H1 (cell line): Measurements from ENCODE around the gene DLK1. TPM values are rescaled to one million over a fixed set of nuclear protein-coding genes. Genes with fewer than 3 reads are reported as not detected.

Source experiments
- CTCF ChIA-PET: fragments of 300-600 bp; sonication (Branson Sonifier 250); formaldehyde crosslinking; loops from one replicate; lab custom pipeline; 2021; ENCODE audit not compliant: partially characterized antibody; lab: Charles Lee
- POLR2A ChIA-PET: fragments of 300-600 bp; sonication (Branson Sonifier 250); formaldehyde crosslinking; loops from one replicate; lab custom pipeline; 2021; ENCODE audit warnings: inconsistent platforms; ENCODE audit not compliant: partially characterized antibody; lab: Charles Lee
- DNase-seq, 2 experiments: peaks; one replicate each; pipeline versions ENCODE4 v3.0.0 to v3.0.0-alpha.2; 2010 to 2022; ENCODE audit warnings: low spot score in 2 of 2, low read depth in 1 of 2, mixed read lengths in 1 of 2
- FAIRE-seq: peaks from 2 replicates; lab custom pipeline; 2011; peaks lifted over from hg19 to GRCh38; lab: Jason Lieb, UNC
- H2AFZ ChIP-seq: 2 replicates; pipeline ENCODE4 v1.8.1; 2012; ENCODE audit warnings: low read length, inconsistent platforms
- H2AK5ac ChIP-seq: 2 replicates; pipeline ENCODE4 v1.6.1; 2013; ENCODE audit warnings: low read depth, low read length
- H2BK120ac ChIP-seq: replicated peaks from 2 replicates; pipeline ENCODE3; 2013; ENCODE audit warnings: low read depth, low read length, inconsistent platforms
- H2BK12ac ChIP-seq: 2 replicates; pipeline ENCODE4 v1.6.1; 2013; ENCODE audit warnings: low read depth, low read length
- H2BK15ac ChIP-seq: 2 replicates; pipeline ENCODE4 v1.6.1; 2013; ENCODE audit warnings: low read length
- H2BK20ac ChIP-seq: 2 replicates; pipeline ENCODE4 v1.6.1; 2013; ENCODE audit warnings: low read length
- H2BK5ac ChIP-seq: 2 replicates; pipeline ENCODE4 v1.6.1; 2013; ENCODE audit warnings: low read depth, low read length
- H3K14ac ChIP-seq: 2 replicates; pipeline ENCODE4 v1.6.1; 2013; ENCODE audit warnings: inconsistent platforms; ENCODE audit not compliant: insufficient read length
- H3K18ac ChIP-seq: 2 replicates; pipeline ENCODE4 v1.6.1; 2013; ENCODE audit warnings: low read length; ENCODE audit errors: extremely low read depth
- H3K23ac ChIP-seq: 2 replicates; pipeline ENCODE4 v1.6.1; 2013; ENCODE audit warnings: inconsistent platforms; ENCODE audit not compliant: insufficient read length
- H3K23me2 ChIP-seq: 2 replicates; pipeline ENCODE4 v1.6.1; 2013; ENCODE audit warnings: low read depth, low read length
- H3K27ac ChIP-seq: 2 replicates; pipeline ENCODE4 v1.6.1; 2011; ENCODE audit warnings: low read depth, low read length, inconsistent platforms
- H3K27me3 ChIP-seq, 4 experiments: replicated peaks in 1 of 4; 1 replicate in 1 of 4; 2 replicates in 3 of 4; pipeline versions ENCODE4 v1.6.1 to v1.8.1; 2011 to 2013; ENCODE audit warnings: low read length in 3 of 4, mild to moderate bottlenecking in 3 of 4, inconsistent platforms in 2 of 4, mixed read lengths in 2 of 4, moderate library complexity in 1 of 4; ENCODE audit not compliant: control insufficient read depth in 3 of 4, insufficient read depth in 3 of 4; ENCODE audit errors: extremely low read depth in 1 of 4
- H3K36me3 ChIP-seq, 4 experiments: 2 replicates each; pipeline versions ENCODE4 v1.6.1 to v1.8.1; 2011 to 2013; ENCODE audit warnings: mild to moderate bottlenecking in 4 of 4, low read length in 3 of 4, moderate library complexity in 2 of 4, control low read depth in 1 of 4, inconsistent platforms in 1 of 4; ENCODE audit not compliant: insufficient read depth in 4 of 4, control insufficient read depth in 2 of 4
- H3K4ac ChIP-seq: replicated peaks from 2 replicates; pipeline ENCODE3; 2013; ENCODE audit warnings: low read length, low read depth, mixed read lengths, inconsistent platforms; ENCODE audit not compliant: insufficient read length
- H3K4me1 ChIP-seq, 4 experiments: replicated peaks in 1 of 4; 1 replicate in 1 of 4; 2 replicates in 3 of 4; pipeline versions ENCODE4 v1.6.1 to v1.8.1; 2011 to 2013; ENCODE audit warnings: low read length in 3 of 4, inconsistent platforms in 2 of 4, mixed read lengths in 1 of 4; ENCODE audit not compliant: insufficient read depth in 4 of 4, control insufficient read depth in 3 of 4
- H3K4me2 ChIP-seq, 2 experiments: 2 replicates each; pipeline versions ENCODE4 v1.6.1 to v1.8.1; 2011 to 2013; ENCODE audit warnings: low read depth in 2 of 2, low read length in 2 of 2, control low read depth in 1 of 2, inconsistent platforms in 1 of 2, mild to moderate bottlenecking in 1 of 2; ENCODE audit not compliant: insufficient read depth in 1 of 2
- H3K4me3 ChIP-seq, 4 experiments: fragments of 200-600, 300-600 bp in 1 of 4; sonication (generic), shearing (Covaris generic), sonication (Bioruptor Twin) in 1 of 4; 2 replicates each; pipeline versions ENCODE4 v1.5.1 to v1.8.1; 2011 to 2016; ENCODE audit warnings: low read length in 4 of 4, low read depth in 3 of 4, control low read depth in 2 of 4, inconsistent platforms in 2 of 4, mild to moderate bottlenecking in 2 of 4, mixed read lengths in 1 of 4, moderate library complexity in 1 of 4; ENCODE audit not compliant: insufficient read depth in 2 of 4; ENCODE audit errors: extremely low read depth in 1 of 4
- H3K56ac ChIP-seq: replicated peaks from 2 replicates; pipeline ENCODE3; 2013; ENCODE audit warnings: low read depth, mild to moderate bottlenecking, mixed read lengths, low read length, inconsistent platforms; ENCODE audit not compliant: insufficient read length
- H3K79me1 ChIP-seq: 2 replicates; pipeline ENCODE4 v1.6.1; 2013; ENCODE audit warnings: low read depth, low read length, control low read depth
- H3K79me2 ChIP-seq, 2 experiments: 2 replicates each; pipeline versions ENCODE4 v1.6.1 to v1.8.1; 2012 to 2013; ENCODE audit warnings: low read length in 2 of 2, mild to moderate bottlenecking in 2 of 2, inconsistent platforms in 1 of 2; ENCODE audit not compliant: insufficient read depth in 2 of 2, control insufficient read depth in 1 of 2
- H3K9ac ChIP-seq, 4 experiments: replicated peaks in 1 of 4; 1 replicate in 1 of 4; 2 replicates in 3 of 4; pipeline versions ENCODE4 v1.6.1 to v1.8.1; 2011 to 2013; ENCODE audit warnings: low read depth in 3 of 4, low read length in 3 of 4, control low read depth in 2 of 4, mild to moderate bottlenecking in 2 of 4, moderate library complexity in 2 of 4, inconsistent platforms in 1 of 4; ENCODE audit errors: extremely low read depth in 1 of 4
- H3K9me3 ChIP-seq, 2 experiments: 2 replicates each; pipeline versions ENCODE4 v1.6.1 to v1.8.1; 2012 to 2013; ENCODE audit warnings: mild to moderate bottlenecking in 2 of 2, moderate library complexity in 2 of 2, control low read depth in 1 of 2, inconsistent platforms in 1 of 2, low read depth in 1 of 2, low read length in 1 of 2, mixed read lengths in 1 of 2; ENCODE audit not compliant: insufficient read depth in 2 of 2
- H4K20me1 ChIP-seq, 2 experiments: replicated peaks in 1 of 2; 2 replicates each; pipeline versions ENCODE3 to v1.8.1; 2011 to 2013; ENCODE audit warnings: inconsistent platforms in 2 of 2, low read length in 2 of 2, mild to moderate bottlenecking in 1 of 2; ENCODE audit not compliant: insufficient read depth in 2 of 2, control insufficient read depth in 1 of 2
- H4K5ac ChIP-seq: 2 replicates; pipeline ENCODE4 v1.6.1; 2013; ENCODE audit warnings: low read length, low read depth, mixed read lengths, inconsistent platforms; ENCODE audit not compliant: insufficient read length
- H4K8ac ChIP-seq: 2 replicates; pipeline ENCODE4 v1.8.0; 2013; ENCODE audit warnings: mild to moderate bottlenecking, moderate library complexity, low read length, inconsistent platforms; ENCODE audit not compliant: insufficient read depth; ENCODE audit errors: extremely low read depth
- H4K91ac ChIP-seq: replicated peaks from 2 replicates; pipeline ENCODE3; 2013; ENCODE audit warnings: low read length, mixed read lengths, inconsistent platforms; ENCODE audit not compliant: insufficient read length
- PHF8 ChIP-seq: fragments of 200-600 bp; sonication (generic); conservative IDR thresholded peaks from 2 replicates; pipeline ENCODE4 v1.7.1; 2012; ENCODE audit warnings: low read depth, mild to moderate bottlenecking, inconsistent platforms, low read length, moderate library complexity
- WGBS, 2 experiments: shearing (Covaris generic) in 1 of 2; methylation state at CpG; one replicate each; pipeline versions ENCODE4 v1.1.6 to v1.1.7; 2013 to 2015; ENCODE audit warnings: low lambda C conversion rate in 2 of 2, mixed read lengths in 2 of 2, inconsistent platforms in 1 of 2, low coverage in 1 of 2, missing lambda C conversion rate in 1 of 2; ENCODE audit not compliant: insufficient replicate concordance in 2 of 2, insufficient coverage in 1 of 2, insufficient read length in 1 of 2; ENCODE audit errors: extremely low coverage in 1 of 2, missing lambda C conversion rate in 1 of 2; 5-methylcytosine and 5-hydroxymethylcytosine counted together
- polyA plus RNA-seq, 7 experiments: library from polyadenylated mRNA; depleted of rRNA in 3 of 7; stranded (reverse) in 5 of 7; unstranded in 2 of 7; fragments of >200 nt in 5 of 7; fragments of 200-250 nt in 2 of 7; gene quantifications; 1 replicate in 5 of 7; 2 replicates in 1 of 7; 4 replicates in 1 of 7; pipeline versions ENCODE4 v1.2.1 to v1.2.3, GENCODE V29; 2011 to 2013; ENCODE audit warnings: missing spikeins in 2 of 7, mixed read lengths in 2 of 7
- total RNA-seq: library from RNA; stranded (reverse); fragmentation: NEBNext Ultra II Directional; extraction: Animal tissue kit (Norgen Biotek cat#: 25700); gene quantifications from 2 replicates; pipeline ENCODE4 v1.2.1, GENCODE V29; 2021
- TF ChIP-seq, protein P1 (sequence below): IDR thresholded peaks from 2 replicates; pipeline ENCODE4 v1.6.1; 2012; ENCODE audit warnings: inconsistent platforms

DLK1 gene
- total and polyA plus RNA-seq, 2 of the 8 experiments (the other 6 are each of a cell fraction or from before 2014, with no cell fraction given), result 1.3 to 2.4 TPM

DNA sequence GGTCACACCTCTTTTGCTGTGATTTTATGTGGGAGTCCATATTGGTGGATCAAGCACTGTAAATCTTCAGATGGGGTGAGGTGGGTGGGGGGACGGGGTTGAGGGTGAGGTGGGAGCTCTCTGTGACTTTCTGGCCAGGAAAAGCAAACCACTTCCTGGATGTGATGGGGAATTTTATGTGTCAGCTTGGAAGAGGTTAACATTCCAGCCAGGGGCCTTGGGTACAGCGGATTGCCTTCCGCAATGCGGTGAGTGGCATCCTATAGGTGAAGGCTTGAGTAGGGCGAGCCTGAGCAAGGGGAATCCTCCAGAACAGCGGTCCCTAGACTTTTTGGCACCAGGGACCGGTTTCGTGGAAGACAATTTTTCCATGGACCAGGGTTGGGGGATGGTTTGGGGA is 36.2 kb downstream of the DLK1 start:
- Histone ChIP-seq H3K4me1 (peaks cover 0 to 5% (median 1%) of the 10 kb centered on the region in 4 experiments; a peak in 3 of 7 replicates), H4K8ac (no peak overlapping the region), H3K18ac (no peak overlapping the region), H2AK5ac (no peak overlapping the region; the same call in 1 of the 2 replicates), H2BK15ac (no peak overlapping the region), H3K36me3 (no peaks in the 10 kb centered on the region), H2BK12ac (no peak overlapping the region), H3K4ac (no peak overlapping the region), H4K20me1 (no peaks in the 10 kb centered on the region)
- POLR2A ChIA-PET, result no interaction called here
- CTCF ChIA-PET, result interaction anchor here (1.2 kb wide), 1 partner anchor 90 kb away, joined by 3 read pairs; no protein-coding TSS in a partner anchor
- DNase-seq (no peak), FAIRE-seq (no peak)
- TF ChIP-seq, protein P1, sequence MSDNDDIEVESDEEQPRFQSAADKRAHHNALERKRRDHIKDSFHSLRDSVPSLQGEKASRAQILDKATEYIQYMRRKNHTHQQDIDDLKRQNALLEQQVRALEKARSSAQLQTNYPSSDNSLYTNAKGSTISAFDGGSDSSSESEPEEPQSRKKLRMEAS, result no peak
- TF ChIP-seq PHF8, result no peak
- TF ChIP-seq, all 59 proteins: peak for 0
- Histone ChIP-seq H2BK5ac (no peak overlapping the region), H3K27ac (no peak overlapping the region), H3K4me3 (no peak overlapping the region), H3K23me2 (no peaks in the 10 kb centered on the region), H4K5ac (no peak overlapping the region), H3K27me3 (no peaks in the 10 kb centered on the region), H3K79me2 (no peaks in the 10 kb centered on the region), H3K4me2 (no peak overlapping the region), H3K14ac (no peak overlapping the region), H3K56ac (no peak overlapping the region), H2BK20ac (no peak overlapping the region), H3K9ac (no peak overlapping the region), H2BK120ac (no peak overlapping the region), H2AFZ (no peak overlapping the region), H3K9me3 (peaks cover 0 to 3% of the 10 kb centered on the region in 2 experiments; a peak in 1 of 4 replicates), H4K91ac (no peak overlapping the region), H3K79me1 (no peaks in the 10 kb centered on the region), H3K23ac (no peak overlapping the region)
- 96% methylated on average over 8 of the region's 8 CpGs; no CpG with 5 or more reads in 1 of the 2 experiments for WGBS, 2 experiments
